Effector memory CD8-positive, alpha-beta T cell (primary cell): ENCODE measurements around the gene ZNF407.
A peak's percentile ranks its signal among the peaks of the same experiment; 100 is the strongest.

ENCODE experiments used
- ATAC-seq: fragments of 150-1000 bp; cut with Tn5 transposase; replicated peaks from 2 replicates; pipeline ENCODE4 v1.10.0; 2021; ENCODE audit warnings: mild to moderate bottlenecking, moderate library complexity
- DNase-seq, 3 experiments: peaks; one replicate each; pipeline ENCODE4 v3.0.0; 2021
- H3K27ac Mint-ChIP-seq, 2 donors: one replicate each; pipeline ENCODE4 v1.8.0; 2022; ENCODE audit warnings: mild to moderate bottlenecking in 2 of 2, mixed read lengths in 2 of 2, moderate library complexity in 2 of 2
- H3K27me3 Mint-ChIP-seq, 2 donors: one replicate each; pipeline ENCODE4 v1.8.0; 2022; ENCODE audit warnings: mixed read lengths in 2 of 2
- H3K36me3 Mint-ChIP-seq: one replicate; pipeline ENCODE4 v1.8.0; 2022; ENCODE audit warnings: mild to moderate bottlenecking, moderate library complexity, mixed read lengths; ENCODE audit not compliant: insufficient read depth
- H3K4me1 Mint-ChIP-seq, 2 donors: one replicate each; pipeline ENCODE4 v1.8.0; 2022; ENCODE audit warnings: low read depth in 2 of 2, mixed read lengths in 2 of 2
- H3K4me3 Mint-ChIP-seq, 2 donors: one replicate each; pipeline ENCODE4 v1.8.0; 2022; ENCODE audit warnings: mild to moderate bottlenecking in 2 of 2, mixed read lengths in 2 of 2, moderate library complexity in 2 of 2
- H3K9me3 Mint-ChIP-seq, 2 donors: one replicate each; pipeline ENCODE4 v1.8.0; 2022; ENCODE audit warnings: mixed read lengths in 2 of 2

ZNF407 gene

DNA sequence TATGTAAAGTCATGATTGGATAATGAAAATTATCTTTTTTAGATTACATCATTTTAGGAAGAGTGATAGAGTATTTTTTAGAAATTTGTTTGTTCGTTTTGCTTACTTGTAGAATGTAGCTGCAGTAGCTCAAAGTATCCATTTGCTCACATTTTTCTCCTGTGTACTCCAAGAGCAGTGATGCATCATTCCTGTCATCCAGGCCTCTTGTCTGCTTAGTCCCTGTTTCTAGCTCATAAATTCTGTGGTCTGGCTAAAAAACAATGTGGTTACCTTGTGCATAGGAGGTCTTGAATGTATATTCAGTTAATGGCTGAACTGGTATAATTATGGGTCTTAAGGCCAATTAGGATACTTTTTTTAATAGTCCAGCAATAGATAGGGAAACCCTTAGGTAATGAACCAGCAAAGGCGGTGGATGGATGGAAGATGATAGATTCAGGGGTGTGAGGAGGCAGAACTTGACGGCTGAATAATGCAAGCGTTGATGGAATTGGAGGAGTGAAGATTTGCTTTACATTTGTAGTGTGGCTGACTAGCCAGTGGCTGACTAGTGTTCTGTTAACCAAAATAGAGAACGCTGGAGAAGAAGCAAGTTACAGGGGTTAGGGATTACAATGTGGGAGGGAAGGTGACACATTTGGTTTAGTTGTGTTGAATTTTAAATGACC, 145.0 kb downstream of the ZNF407 start:
- DNase-seq = no peak
- no peak for ATAC-seq
- no peaks in the 10 kb centered on the region for H3K4me1 Mint-ChIP-seq
- no peaks in the 10 kb centered on the region for H3K36me3 Mint-ChIP-seq
- no peaks in the 10 kb centered on the region for H3K9me3 Mint-ChIP-seq
- no peaks in the 10 kb centered on the region for H3K27me3 Mint-ChIP-seq
- H3K4me3 Mint-ChIP-seq = no peak overlapping the region
- H3K27ac Mint-ChIP-seq = no peak overlapping the region

DNA sequence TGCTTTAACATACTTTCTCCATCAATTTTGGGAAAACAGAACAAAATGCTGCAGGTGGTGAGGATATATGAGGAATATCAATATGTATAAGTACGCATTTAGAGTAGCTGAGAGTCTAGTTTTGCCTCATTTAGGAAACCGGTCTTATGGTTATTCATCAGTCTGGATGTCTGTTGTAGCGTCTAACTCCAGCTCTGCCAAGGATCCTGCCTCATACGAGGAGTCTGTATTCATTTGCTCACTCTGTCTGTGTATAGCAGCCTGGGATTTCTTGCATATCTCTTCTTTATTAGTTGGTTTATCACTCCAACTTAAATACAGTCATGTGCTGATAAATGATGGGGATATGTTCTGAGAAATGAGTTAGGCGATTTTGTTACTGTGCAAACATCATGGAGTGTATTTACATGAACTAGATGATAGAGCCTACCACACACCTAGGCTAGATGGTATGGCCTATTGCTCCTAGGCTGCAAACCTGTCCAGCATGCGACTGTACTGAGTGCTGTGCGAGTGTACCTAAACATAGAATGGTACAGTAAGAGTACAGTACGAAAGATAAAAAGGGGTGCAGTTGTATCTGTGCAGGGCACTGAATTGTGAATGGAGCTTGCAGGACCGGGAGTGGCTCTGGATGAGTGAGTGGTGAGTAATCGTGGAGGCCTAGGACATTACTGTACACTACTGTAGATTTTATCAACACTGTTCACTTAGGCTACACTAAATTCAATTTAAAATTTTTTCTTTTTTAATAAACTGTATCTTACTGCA, 148.1 kb downstream of the ZNF407 start:
- no peaks in the 10 kb centered on the region for H3K36me3 Mint-ChIP-seq
- no peaks in the 10 kb centered on the region for H3K9me3 Mint-ChIP-seq
- no peaks in the 10 kb centered on the region for H3K27me3 Mint-ChIP-seq
- no peak overlapping the region for H3K4me3 Mint-ChIP-seq
- no peak overlapping the region for H3K27ac Mint-ChIP-seq
- ATAC-seq (no peak), DNase-seq (no peak)
- peaks cover 0 to 2% of the 10 kb centered on the region in 2 donors for H3K4me1 Mint-ChIP-seq

DNA sequence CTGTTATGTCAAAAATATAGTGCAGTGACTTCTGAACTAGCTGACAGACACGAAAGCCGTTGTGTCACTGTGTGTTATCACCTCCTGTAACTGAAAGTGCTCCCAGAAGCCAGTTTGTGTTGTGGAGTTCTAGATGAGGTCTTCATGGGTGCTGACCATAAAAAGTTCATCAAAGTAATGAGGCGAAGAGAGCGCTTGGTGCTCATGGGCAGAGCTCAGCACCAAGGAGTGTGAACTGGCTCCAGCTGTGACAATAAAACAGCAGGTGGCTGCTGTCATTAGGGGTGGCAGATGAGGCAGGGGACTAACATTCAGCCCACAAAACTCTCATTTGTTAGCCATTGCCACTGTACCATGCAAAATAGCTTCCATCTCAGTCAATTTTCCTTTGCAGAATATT, 151.1 kb downstream of the ZNF407 start:
- Mint-ChIP-seq H3K4me1 (peaks cover 0 to 2% of the 10 kb centered on the region in 2 donors), H3K4me3 (no peak overlapping the region), H3K9me3 (no peaks in the 10 kb centered on the region), H3K36me3 (no peaks in the 10 kb centered on the region), H3K27me3 (no peaks in the 10 kb centered on the region), H3K27ac (no peak overlapping the region)
- no peak for ATAC-seq
- no peak for DNase-seq

DNA sequence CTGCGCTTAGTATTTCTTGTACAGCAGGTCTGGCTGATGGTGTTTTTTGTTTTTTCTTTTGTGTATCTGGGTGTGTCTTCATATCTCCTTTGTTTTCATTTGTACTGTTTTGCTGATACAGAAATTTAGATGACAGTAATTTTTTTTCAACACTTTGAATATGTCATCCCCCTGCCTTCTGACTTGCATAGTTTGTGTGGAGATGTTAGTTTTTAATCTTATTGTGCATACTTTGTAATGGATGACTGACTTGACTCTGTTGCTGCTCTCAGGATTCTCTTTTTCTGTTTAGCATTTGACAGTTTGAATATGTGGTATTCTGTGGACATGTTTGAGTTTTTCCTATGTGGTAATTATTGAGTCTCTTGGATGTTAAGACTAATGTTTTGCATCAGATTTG, 161.3 kb downstream of the ZNF407 start:
- no peak for ATAC-seq
- peaks cover 7 to 16% of the 10 kb centered on the region in 2 donors for H3K4me1 Mint-ChIP-seq
- no peak overlapping the region for H3K27ac Mint-ChIP-seq
- peaks cover 0 to 2% of the 10 kb centered on the region in 2 donors for H3K9me3 Mint-ChIP-seq
- no peaks in the 10 kb centered on the region for H3K27me3 Mint-ChIP-seq
- no peaks in the 10 kb centered on the region for H3K36me3 Mint-ChIP-seq
- no peak overlapping the region for H3K4me3 Mint-ChIP-seq
- no peak for DNase-seq

DNA sequence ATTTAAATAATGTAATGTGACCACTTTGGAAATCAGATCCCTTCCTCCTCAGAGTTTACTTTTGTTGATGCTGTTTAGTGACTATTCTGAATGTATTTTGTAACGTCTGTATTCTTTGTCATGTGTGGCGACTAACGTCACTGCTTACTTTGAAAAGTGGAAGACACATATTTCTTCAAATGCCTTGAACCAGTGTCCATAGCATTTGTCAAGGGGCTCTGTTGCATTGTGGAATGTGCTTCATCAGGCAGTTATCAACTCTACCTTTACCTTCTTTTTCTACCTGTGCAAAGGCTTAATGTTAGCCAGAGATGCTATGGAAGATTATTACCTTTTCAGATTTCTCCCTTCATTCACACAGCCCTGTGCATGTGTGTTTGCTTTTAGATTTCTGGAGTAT, 162.4 kb downstream of the ZNF407 start:
- DNase-seq = no peak
- Mint-ChIP-seq H3K4me3 (no peak overlapping the region), H3K36me3 (no peaks in the 10 kb centered on the region), H3K27ac (no peak overlapping the region), H3K27me3 (no peaks in the 10 kb centered on the region), H3K4me1 (peaks cover 0 to 8% of the 10 kb centered on the region in 2 donors), H3K9me3 (peaks cover 0 to 2% of the 10 kb centered on the region in 2 donors)
- ATAC-seq = no peak

DNA sequence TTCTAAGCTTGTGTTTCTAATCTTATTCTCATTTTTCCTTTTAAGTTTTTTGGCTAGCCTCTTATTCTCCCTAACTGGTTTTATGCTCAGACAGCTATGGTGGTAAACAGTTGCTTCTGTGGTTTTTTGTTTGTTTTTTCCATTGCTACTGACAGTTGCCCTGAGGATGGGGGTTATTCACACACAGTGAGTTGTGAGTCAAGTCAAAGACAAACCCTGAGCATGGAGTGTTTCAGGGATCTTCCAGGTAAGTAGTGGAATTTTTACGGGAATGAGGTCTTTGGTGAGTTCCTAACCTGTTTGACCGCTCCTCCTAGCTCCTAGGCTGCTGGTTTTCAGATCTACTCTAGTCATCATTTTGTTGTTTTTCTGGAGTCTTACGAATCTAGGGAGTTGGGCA, 162.8 kb downstream of the ZNF407 start:
- Mint-ChIP-seq H3K27me3 (no peaks in the 10 kb centered on the region), H3K4me1 (peaks cover 0 to 8% of the 10 kb centered on the region in 2 donors), H3K4me3 (no peak overlapping the region), H3K36me3 (no peaks in the 10 kb centered on the region), H3K9me3 (peaks cover 0 to 2% of the 10 kb centered on the region in 2 donors), H3K27ac (no peak overlapping the region)
- no peak for ATAC-seq
- no peak for DNase-seq

DNA sequence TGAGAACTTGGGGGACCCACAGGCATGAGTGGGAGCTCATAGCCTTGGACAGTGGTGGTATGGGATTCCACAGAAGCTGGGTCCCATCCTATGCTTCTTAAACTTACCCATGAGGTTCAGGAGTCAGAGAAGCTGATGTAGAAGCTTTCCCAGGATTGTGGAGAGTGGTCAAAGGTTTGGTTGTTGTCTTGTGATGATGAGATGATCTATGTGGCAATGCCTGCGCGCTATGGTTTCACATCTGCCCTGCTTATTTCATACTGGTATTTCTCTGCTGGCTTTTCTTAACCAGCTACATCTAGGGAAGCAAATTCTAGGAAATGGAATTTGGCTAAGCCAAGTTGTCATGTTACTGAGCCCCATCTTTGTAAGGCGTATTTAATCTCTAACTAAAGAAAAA, 168.6 kb downstream of the ZNF407 start:
- DNase-seq = no peak
- Mint-ChIP-seq H3K4me3 (no peak overlapping the region), H3K27me3 (no peaks in the 10 kb centered on the region), H3K36me3 (no peaks in the 10 kb centered on the region), H3K4me1 (no peaks in the 10 kb centered on the region), H3K9me3 (no peaks in the 10 kb centered on the region), H3K27ac (peak overlapping the region in 1 of 2 donors; percentile 50)
- no peak for ATAC-seq

DNA sequence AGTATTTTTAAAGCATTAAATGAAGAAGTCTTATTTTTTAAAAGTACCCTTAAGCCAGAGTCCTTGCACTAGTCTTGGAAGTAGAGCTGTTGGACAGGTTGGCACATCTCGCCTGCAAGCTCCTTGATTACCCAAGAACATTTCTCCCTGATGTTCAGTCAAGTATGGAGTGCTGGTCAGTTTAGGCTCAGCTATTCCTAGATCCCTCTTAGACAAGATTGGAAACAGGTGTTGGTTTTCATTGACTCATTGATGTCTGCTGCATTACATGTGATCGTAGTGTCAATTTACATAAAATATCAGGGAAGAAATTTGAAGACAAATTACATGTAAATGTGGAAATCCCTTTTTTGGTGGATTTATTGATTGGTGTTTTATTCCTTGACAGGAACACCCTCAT, 170.4 kb downstream of the ZNF407 start:
- Mint-ChIP-seq H3K36me3 (no peaks in the 10 kb centered on the region), H3K4me3 (no peak overlapping the region), H3K4me1 (no peaks in the 10 kb centered on the region), H3K27ac (no peak overlapping the region), H3K27me3 (no peaks in the 10 kb centered on the region), H3K9me3 (no peaks in the 10 kb centered on the region)
- ATAC-seq = no peak
- DNase-seq = no peak

DNA sequence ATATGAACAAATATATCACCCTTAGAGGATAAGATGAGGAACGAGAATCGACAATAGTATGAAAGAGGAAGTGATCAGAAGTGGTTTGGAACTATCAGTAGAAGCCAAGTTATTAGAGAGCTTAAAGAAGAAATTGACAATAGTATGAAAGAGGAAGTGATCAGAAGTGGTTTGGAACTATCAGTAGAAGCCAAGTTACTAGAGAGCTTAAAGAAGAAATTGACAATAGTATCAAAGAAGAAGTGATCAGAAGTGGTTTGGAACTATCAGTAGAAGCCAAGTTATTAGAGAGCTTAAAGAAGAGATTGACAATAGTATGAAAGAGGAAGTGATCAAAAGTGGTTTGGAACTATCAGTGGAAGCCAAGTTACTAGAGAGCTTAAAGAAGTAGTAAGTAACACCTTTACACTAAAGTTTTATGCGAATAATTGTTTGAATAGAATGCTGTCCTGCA, 175.5 kb downstream of the ZNF407 start:
- DNase-seq (no peak), ATAC-seq (no peak)
- Mint-ChIP-seq H3K27ac (no peak overlapping the region), H3K9me3 (no peaks in the 10 kb centered on the region), H3K4me3 (no peak overlapping the region), H3K27me3 (no peaks in the 10 kb centered on the region), H3K4me1 (peaks cover 1 to 3% of the 10 kb centered on the region in 2 donors), H3K36me3 (no peaks in the 10 kb centered on the region)

DNA sequence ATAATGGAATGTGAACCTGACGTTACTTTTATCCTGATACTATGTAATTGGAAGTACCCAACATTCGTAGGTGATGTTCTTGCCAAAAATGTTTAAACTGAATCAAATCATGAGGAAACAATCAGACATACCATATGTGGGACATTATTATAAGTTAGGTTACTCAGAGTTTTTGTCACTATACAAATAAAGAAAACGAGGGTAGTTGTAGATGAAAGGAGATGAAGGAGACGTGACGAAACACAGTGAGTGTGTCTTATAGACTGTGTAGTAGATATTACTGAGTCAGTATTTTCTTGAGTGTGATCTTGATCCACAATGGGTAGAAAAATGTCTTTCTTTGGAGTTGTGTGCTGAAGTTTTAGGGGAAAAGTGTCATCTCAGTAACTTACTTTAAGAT, 176.8 kb downstream of the ZNF407 start:
- Mint-ChIP-seq H3K27ac (no peak overlapping the region), H3K4me3 (no peak overlapping the region), H3K36me3 (no peaks in the 10 kb centered on the region), H3K4me1 (peaks cover 1 to 4% of the 10 kb centered on the region in 2 donors), H3K9me3 (no peaks in the 10 kb centered on the region), H3K27me3 (no peaks in the 10 kb centered on the region)
- DNase-seq (no peak), ATAC-seq (no peak)

DNA sequence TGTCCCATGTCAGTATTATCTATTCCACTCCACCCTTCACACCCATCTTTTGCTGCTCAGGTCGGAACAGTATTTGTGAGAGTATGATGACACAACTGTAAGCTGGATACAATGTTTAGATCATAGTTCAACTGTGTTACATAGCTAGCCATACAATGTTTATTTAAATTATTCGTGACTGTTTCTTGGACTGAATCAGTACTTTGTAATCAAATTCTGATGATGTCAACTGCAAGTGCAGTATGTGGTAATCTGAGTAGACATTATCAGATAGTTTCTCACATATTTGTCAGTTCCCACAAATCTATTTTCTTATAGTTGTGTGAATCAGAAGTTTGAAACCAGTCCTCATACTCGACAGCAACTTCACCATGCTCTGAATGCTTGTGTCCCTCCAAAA, 177.6 kb downstream of the ZNF407 start:
- DNase-seq (no peak), ATAC-seq (no peak)
- Mint-ChIP-seq H3K27ac (no peak overlapping the region), H3K36me3 (no peaks in the 10 kb centered on the region), H3K4me1 (peaks cover 1 to 4% of the 10 kb centered on the region in 2 donors), H3K4me3 (no peak overlapping the region), H3K27me3 (no peaks in the 10 kb centered on the region), H3K9me3 (no peaks in the 10 kb centered on the region)

DNA sequence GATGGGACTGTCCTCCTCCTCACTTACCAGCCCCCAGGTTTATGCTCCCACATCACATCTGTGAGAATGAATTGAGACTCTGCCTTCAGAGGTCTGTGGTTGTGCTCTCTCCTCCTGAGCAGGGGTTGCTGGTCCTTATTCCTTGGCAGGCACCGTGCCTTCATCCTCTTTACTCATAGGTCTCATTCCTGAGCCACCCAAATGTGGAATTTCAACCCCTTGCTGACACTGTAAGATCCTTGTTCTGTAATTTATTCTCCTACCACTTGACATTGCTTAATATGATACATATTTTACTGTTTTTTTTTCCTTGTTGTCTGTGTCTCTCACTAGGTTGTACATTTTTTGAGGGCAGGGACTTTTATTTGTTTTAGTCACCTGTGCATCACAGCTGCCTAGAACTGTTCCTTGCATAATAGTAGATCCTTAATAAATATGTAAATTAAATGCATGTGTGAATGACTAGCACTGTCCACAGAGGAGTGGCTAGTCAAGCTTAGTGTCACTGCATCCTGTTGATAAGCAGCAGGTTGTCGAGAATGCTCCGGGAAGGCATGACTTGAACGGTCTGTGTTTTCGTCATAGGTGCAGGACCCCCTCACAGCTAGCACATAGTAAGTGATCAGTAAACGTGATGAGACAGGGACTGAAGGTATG, 180.6 kb downstream of the ZNF407 start:
- Mint-ChIP-seq H3K27ac (peak overlapping the region in 1 of 2 donors; percentile 68), H3K9me3 (no peaks in the 10 kb centered on the region), H3K4me1 (peaks cover 1 to 4% of the 10 kb centered on the region in 2 donors), H3K36me3 (no peaks in the 10 kb centered on the region), H3K4me3 (no peak overlapping the region), H3K27me3 (no peaks in the 10 kb centered on the region)
- no peak for ATAC-seq
- no peak for DNase-seq

DNA sequence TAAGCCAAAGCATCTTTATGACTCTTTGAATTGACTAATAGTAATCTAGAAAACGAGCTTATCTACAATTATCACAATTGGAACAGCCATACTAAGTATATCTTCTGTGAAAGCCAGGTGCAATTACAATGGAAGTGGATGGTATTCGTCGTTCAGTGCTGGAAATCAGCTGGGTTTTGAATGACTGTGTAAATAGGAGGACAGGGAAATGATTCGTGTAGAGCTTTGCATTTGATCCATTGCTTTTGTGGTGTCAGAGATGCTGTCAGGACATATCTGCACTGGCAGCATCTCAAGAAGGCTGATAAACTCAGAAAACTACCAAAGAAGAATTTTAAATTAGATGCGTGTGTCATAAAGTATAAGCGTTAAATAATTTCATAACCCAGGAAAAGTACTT, 187.1 kb downstream of the ZNF407 start:
- H3K4me3 Mint-ChIP-seq = no peak overlapping the region
- ATAC-seq = no peak
- H3K27ac Mint-ChIP-seq = no peak overlapping the region
- peaks cover 3% of the 10 kb centered on the region for H3K36me3 Mint-ChIP-seq
- no peak for DNase-seq
- H3K4me1 Mint-ChIP-seq = peaks cover 0 to 3% of the 10 kb centered on the region in 2 donors
- H3K9me3 Mint-ChIP-seq = no peaks in the 10 kb centered on the region
- H3K27me3 Mint-ChIP-seq = no peaks in the 10 kb centered on the region

DNA sequence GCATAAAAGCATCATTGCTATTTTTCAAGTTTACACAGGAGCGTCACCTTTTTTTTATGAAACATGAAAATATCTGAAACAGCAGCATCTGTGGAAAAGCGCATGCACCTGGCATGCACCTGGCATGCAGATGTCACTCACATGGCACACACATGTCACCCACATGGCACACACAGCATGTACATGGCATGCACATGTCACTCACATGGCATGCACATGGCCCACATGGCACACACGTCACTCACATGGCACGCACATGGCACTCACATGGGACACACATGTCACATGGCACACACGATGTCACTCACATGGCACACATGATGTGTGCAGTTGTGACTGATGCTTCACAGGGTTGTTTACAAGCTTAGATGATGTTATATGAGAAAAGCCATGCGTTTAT, 188.0 kb downstream of the ZNF407 start:
- H3K4me1 Mint-ChIP-seq = peaks cover 0 to 5% of the 10 kb centered on the region in 2 donors
- peaks cover 3% of the 10 kb centered on the region for H3K36me3 Mint-ChIP-seq
- no peaks in the 10 kb centered on the region for H3K9me3 Mint-ChIP-seq
- H3K4me3 Mint-ChIP-seq = no peak overlapping the region
- ATAC-seq = no peak
- H3K27me3 Mint-ChIP-seq = no peaks in the 10 kb centered on the region
- DNase-seq = no peak
- H3K27ac Mint-ChIP-seq = no peak overlapping the region
